NCI-H510A treated with DMSO at 0.1 percent for 48 hours (cell line): ENCODE results near the gene RIPK3.
"Not testable (repeated sequence)": the region's sequence is repeated elsewhere in the genome, so short reads cannot be mapped to it uniquely, and the experiment has no call there.

Experiments
- DNase-seq: peaks from one replicate; lab custom pipeline; 2025; lab: John Stamatoyannopoulos, UW

The RIPK3 gene

GRCh38 chr14:24369463-24369862, 29.7 kb upstream of the RIPK3 start:
- DNase-seq = no peak

- peak; percentile 47 for DNase-seq
Observed at GRCh38 chr14:24368562-24369252, 28.9 kb upstream of the RIPK3 start.

- DNase-seq = no peak
Observed at GRCh38 chr14:24368212-24368561, 28.4 kb upstream of the RIPK3 start.

GRCh38 chr14:24367514-24368211, 27.9 kb upstream of the RIPK3 start, which contains the start of gene NFATC4:
NFATC4 (plus strand) TSS chr14:24368184; CDS start chr14:24368341, 157 bp downstream.
- peak; percentile 90 for DNase-seq

- DNase-seq = peak; percentile 98
Observed at GRCh38 chr14:24366721-24367513, 27.1 kb upstream of the RIPK3 start.

- no peak for DNase-seq
Observed at GRCh38 chr14:24366413-24366720, 26.6 kb upstream of the RIPK3 start.

- DNase-seq = peak; percentile 90
Observed at GRCh38 chr14:24365600-24366412, 26.0 kb upstream of the RIPK3 start.

GRCh38 chr14:24364841-24365240, 25.1 kb upstream of the RIPK3 start:
- DNase-seq = no peak

- DNase-seq = no peak
Observed at GRCh38 chr14:24363401-24363800, 23.6 kb upstream of the RIPK3 start.

- no peak for DNase-seq
Observed at GRCh38 chr14:24362241-24362960, 22.6 kb upstream of the RIPK3 start.

- DNase-seq = no peak
Observed at GRCh38 chr14:24361326-24361725, 21.5 kb upstream of the RIPK3 start.

GRCh38 chr14:24360281-24360680, 20.5 kb upstream of the RIPK3 start:
- no peak for DNase-seq

GRCh38 chr14:24356208-24356607, 16.4 kb upstream of the RIPK3 start:
- DNase-seq = no peak

- no peak for DNase-seq
Observed at GRCh38 chr14:24355009-24355408, 15.2 kb upstream of the RIPK3 start.

- not testable (repeated sequence) for DNase-seq
Observed at GRCh38 chr14:24354482-24354825, 14.7 kb upstream of the RIPK3 start.

GRCh38 chr14:24353559-24354481, 14.0 kb upstream of the RIPK3 start:
- DNase-seq = no peak

GRCh38 chr14:24351517-24351916, 11.7 kb upstream of the RIPK3 start:
- DNase-seq = peak; percentile 18

- no peak for DNase-seq
Observed at GRCh38 chr14:24349742-24350141, 10.0 kb upstream of the RIPK3 start.

GRCh38 chr14:24348186-24348585, 8.4 kb upstream of the RIPK3 start:
- no peak for DNase-seq

GRCh38 chr14:24347134-24347533, 7.3 kb upstream of the RIPK3 start:
- no peak for DNase-seq
